ENCODE measurements around the gene OR52I1.

DNA sequence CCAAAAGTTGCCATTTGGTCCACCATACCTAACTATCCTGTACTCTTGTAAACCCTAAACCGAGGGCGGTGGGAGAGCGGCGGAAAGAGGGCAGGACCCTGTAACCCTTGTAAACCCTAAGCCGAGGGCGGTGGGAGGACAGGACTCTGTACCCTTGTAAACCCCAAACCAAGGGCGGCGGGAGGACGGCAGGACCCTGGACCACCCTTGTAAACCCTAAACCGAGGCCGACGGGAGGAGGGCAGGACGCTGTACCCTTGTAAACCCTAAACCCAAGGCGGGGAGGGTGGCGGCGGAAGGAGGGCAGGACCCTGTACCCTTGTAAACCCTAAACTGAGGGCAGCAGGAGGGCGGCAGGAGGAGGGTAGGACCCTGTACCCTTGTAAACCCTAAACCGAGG is 24.8 kb upstream of the OR52I1 start:
- TF ChIP-seq EZH2 (IDR thresholded peaks at IDR 0.05) (no peak), POLR2AphosphoS5 (IDR thresholded peaks at IDR 0.05; ENCODE audit: low read depth, low read length) (no peak), CTCF (IDR thresholded peaks at IDR 0.05 in 2 of 3, conservative IDR thresholded peaks at IDR 0.05 in 1 of 3; ENCODE audit: borderline replicate concordance in 1 of 3, insufficient read depth in 1 of 3, low read depth in 2 of 3, low read length in 2 of 3) (no peak), CEBPB (IDR thresholded peaks at IDR 0.05; ENCODE audit: low read depth) (no peak), SIN3A (IDR thresholded peaks at IDR 0.05; ENCODE audit: low read depth) (no peak), EGR1 (IDR thresholded peaks at IDR 0.05; ENCODE audit: low read depth) (no peak), JUND (IDR thresholded peaks at IDR 0.05) (no peak), SP1 (IDR thresholded peaks at IDR 0.05; ENCODE audit: low read depth) (no peak), YY1 (IDR thresholded peaks at IDR 0.05; ENCODE audit: extremely low read depth, insufficient replicate concordance, low read depth, low read length) (no peak), ELF1 (IDR thresholded peaks at IDR 0.05; ENCODE audit: borderline replicate concordance, low read depth) (no peak), ZFX (IDR thresholded peaks at IDR 0.05) (no peak)
- TF ChIP-seq, protein P1, sequence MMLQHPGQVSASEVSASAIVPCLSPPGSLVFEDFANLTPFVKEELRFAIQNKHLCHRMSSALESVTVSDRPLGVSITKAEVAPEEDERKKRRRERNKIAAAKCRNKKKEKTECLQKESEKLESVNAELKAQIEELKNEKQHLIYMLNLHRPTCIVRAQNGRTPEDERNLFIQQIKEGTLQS (IDR thresholded peaks at IDR 0.05), result no peak
- TF ChIP-seq, protein P2, sequence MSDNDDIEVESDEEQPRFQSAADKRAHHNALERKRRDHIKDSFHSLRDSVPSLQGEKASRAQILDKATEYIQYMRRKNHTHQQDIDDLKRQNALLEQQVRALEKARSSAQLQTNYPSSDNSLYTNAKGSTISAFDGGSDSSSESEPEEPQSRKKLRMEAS (IDR thresholded peaks at IDR 0.05), result no peak
- TF ChIP-seq, protein P3, sequence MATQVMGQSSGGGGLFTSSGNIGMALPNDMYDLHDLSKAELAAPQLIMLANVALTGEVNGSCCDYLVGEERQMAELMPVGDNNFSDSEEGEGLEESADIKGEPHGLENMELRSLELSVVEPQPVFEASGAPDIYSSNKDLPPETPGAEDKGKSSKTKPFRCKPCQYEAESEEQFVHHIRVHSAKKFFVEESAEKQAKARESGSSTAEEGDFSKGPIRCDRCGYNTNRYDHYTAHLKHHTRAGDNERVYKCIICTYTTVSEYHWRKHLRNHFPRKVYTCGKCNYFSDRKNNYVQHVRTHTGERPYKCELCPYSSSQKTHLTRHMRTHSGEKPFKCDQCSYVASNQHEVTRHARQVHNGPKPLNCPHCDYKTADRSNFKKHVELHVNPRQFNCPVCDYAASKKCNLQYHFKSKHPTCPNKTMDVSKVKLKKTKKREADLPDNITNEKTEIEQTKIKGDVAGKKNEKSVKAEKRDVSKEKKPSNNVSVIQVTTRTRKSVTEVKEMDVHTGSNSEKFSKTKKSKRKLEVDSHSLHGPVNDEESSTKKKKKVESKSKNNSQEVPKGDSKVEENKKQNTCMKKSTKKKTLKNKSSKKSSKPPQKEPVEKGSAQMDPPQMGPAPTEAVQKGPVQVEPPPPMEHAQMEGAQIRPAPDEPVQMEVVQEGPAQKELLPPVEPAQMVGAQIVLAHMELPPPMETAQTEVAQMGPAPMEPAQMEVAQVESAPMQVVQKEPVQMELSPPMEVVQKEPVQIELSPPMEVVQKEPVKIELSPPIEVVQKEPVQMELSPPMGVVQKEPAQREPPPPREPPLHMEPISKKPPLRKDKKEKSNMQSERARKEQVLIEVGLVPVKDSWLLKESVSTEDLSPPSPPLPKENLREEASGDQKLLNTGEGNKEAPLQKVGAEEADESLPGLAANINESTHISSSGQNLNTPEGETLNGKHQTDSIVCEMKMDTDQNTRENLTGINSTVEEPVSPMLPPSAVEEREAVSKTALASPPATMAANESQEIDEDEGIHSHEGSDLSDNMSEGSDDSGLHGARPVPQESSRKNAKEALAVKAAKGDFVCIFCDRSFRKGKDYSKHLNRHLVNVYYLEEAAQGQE (IDR thresholded peaks at IDR 0.05; ENCODE audit: low read depth), result no peak

All from HCT116 (cell line).